ENCODE results near the gene TMEM150B.

DNA sequence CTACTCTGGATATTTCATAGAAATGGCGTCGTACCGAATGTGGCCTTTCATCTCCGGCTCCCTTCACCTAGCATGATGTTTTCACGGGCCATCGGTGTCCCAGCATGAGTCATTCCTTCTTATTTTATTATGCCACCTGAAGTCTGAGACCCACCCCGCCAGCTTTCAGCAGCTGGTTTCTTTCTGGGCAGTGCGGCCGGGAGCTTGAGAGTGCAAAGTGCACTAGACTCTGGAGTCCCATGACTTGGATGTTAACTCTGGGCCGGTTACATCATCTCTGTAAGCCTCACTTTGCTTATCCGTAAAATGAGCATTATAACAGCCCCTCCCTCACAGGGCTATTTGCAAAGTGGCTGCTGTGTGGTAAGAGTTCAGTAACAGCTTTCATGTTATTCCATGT, 8.7 kb upstream of the TMEM150B start:
- TF ChIP-seq, protein P1, sequence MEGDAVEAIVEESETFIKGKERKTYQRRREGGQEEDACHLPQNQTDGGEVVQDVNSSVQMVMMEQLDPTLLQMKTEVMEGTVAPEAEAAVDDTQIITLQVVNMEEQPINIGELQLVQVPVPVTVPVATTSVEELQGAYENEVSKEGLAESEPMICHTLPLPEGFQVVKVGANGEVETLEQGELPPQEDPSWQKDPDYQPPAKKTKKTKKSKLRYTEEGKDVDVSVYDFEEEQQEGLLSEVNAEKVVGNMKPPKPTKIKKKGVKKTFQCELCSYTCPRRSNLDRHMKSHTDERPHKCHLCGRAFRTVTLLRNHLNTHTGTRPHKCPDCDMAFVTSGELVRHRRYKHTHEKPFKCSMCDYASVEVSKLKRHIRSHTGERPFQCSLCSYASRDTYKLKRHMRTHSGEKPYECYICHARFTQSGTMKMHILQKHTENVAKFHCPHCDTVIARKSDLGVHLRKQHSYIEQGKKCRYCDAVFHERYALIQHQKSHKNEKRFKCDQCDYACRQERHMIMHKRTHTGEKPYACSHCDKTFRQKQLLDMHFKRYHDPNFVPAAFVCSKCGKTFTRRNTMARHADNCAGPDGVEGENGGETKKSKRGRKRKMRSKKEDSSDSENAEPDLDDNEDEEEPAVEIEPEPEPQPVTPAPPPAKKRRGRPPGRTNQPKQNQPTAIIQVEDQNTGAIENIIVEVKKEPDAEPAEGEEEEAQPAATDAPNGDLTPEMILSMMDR (IDR thresholded peaks at IDR 0.05; ENCODE audit: insufficient read depth, low read length, poor library complexity, severe bottlenecking) = no peak
- TF ChIP-seq EZH2phosphoT487 (conservative IDR thresholded peaks at IDR 0.05; ENCODE audit: low read length) = no peak

Measured in SU-DHL-6 (cell line).